ENCODE data around the gene SCGB1C1. TPM values are rescaled to one million over a fixed set of nuclear protein-coding genes. Genes with fewer than 3 reads are reported as not detected.

The SCGB1C1 gene
- total and polyA plus RNA-seq, 2 experiments from 2014 or later, result not detected

GRCh38 chr11:205221-206001 is 12.5 kb downstream of the SCGB1C1 start:
- H3K79me2 ChIP-seq, result peaks cover 56% of the 10 kb centered on the region
- no peaks in the 10 kb centered on the region for H3K36me3 ChIP-seq (replicated peaks; ENCODE audit: insufficient read depth, low read depth)
- peak overlapping the region; percentile 100 for H3K4me2 ChIP-seq
- H3K27me3 ChIP-seq, result no peaks in the 10 kb centered on the region
- H3K27ac ChIP-seq, result peak overlapping the region; percentile 94
- no peak for DNase-seq (ENCODE audit: low spot score)
- H4K20me1 ChIP-seq (ENCODE audit: insufficient read depth, poor library complexity, severe bottlenecking), result peaks cover 47% of the 10 kb centered on the region
- H3K4me1 ChIP-seq (ENCODE audit: insufficient read depth), result peaks cover 24% of the 10 kb centered on the region
- H3K4me3 ChIP-seq, result peak overlapping the region; percentile 69
- TF ChIP-seq EZH2 (IDR thresholded peaks at IDR 0.05; ENCODE audit: borderline replicate concordance) (no peak), CTCF (IDR thresholded peaks at IDR 0.05; ENCODE audit: poor library complexity) (no peak), EZH2phosphoT487 (IDR thresholded peaks at IDR 0.05; ENCODE audit: low read depth, severe bottlenecking, unreplicated experiment) (no peak)
- no peaks in the 10 kb centered on the region for H3K9me2 ChIP-seq (replicated peaks; ENCODE audit: insufficient read depth)
- WGBS (ENCODE audit: low lambda C conversion rate, missing lambda C conversion rate), result 95% methylated on average over 16 of the region's 16 CpGs
- H3K9me3 ChIP-seq (ENCODE audit: low read depth), result no peaks in the 10 kb centered on the region
- no peak overlapping the region for H2AFZ ChIP-seq

GRCh38 chr11:206002-206384 is 13.1 kb downstream of the SCGB1C1 start:
- Histone ChIP-seq H3K4me1 (ENCODE audit: insufficient read depth) (peaks cover 26% of the 10 kb centered on the region), H3K4me3 (peak overlapping the region; percentile 69), H3K36me3 (replicated peaks; ENCODE audit: insufficient read depth, low read depth) (no peaks in the 10 kb centered on the region), H3K79me2 (peaks cover 62% of the 10 kb centered on the region), H3K4me2 (peak overlapping the region; percentile 100), H4K20me1 (ENCODE audit: insufficient read depth, poor library complexity, severe bottlenecking) (peaks cover 50% of the 10 kb centered on the region), H3K9me3 (ENCODE audit: low read depth) (no peaks in the 10 kb centered on the region), H3K27me3 (no peaks in the 10 kb centered on the region), H3K9me2 (replicated peaks; ENCODE audit: insufficient read depth) (no peaks in the 10 kb centered on the region), H2AFZ (no peak overlapping the region), H3K27ac (peak overlapping the region; percentile 94)
- WGBS (ENCODE audit: low lambda C conversion rate, missing lambda C conversion rate), result 90% methylated on average over 7 of the region's 7 CpGs
- no peak for DNase-seq (ENCODE audit: low spot score)
- TF ChIP-seq EZH2phosphoT487 (IDR thresholded peaks at IDR 0.05; ENCODE audit: low read depth, severe bottlenecking, unreplicated experiment) (no peak), EZH2 (IDR thresholded peaks at IDR 0.05; ENCODE audit: borderline replicate concordance) (no peak), CTCF (IDR thresholded peaks at IDR 0.05; ENCODE audit: poor library complexity) (no peak)

GRCh38 chr11:206526-207207 is 13.8 kb downstream of the SCGB1C1 start:
- Histone ChIP-seq H3K79me2 (peaks cover 67% of the 10 kb centered on the region), H3K36me3 (replicated peaks; ENCODE audit: insufficient read depth, low read depth) (no peaks in the 10 kb centered on the region), H3K27ac (peak overlapping the region; percentile 94), H3K9me2 (replicated peaks; ENCODE audit: insufficient read depth) (no peaks in the 10 kb centered on the region), H3K9me3 (ENCODE audit: low read depth) (no peaks in the 10 kb centered on the region), H3K27me3 (no peaks in the 10 kb centered on the region), H4K20me1 (ENCODE audit: insufficient read depth, poor library complexity, severe bottlenecking) (peaks cover 50% of the 10 kb centered on the region), H3K4me1 (ENCODE audit: insufficient read depth) (peaks cover 26% of the 10 kb centered on the region), H3K4me2 (peak overlapping the region; percentile 100), H2AFZ (no peak overlapping the region), H3K4me3 (peak overlapping the region; percentile 69)
- TF ChIP-seq EZH2 (IDR thresholded peaks at IDR 0.05; ENCODE audit: borderline replicate concordance) (no peak), CTCF (IDR thresholded peaks at IDR 0.05; ENCODE audit: poor library complexity) (no peak), EZH2phosphoT487 (IDR thresholded peaks at IDR 0.05; ENCODE audit: low read depth, severe bottlenecking, unreplicated experiment) (no peak)
- 8% methylated on average over 36 of the region's 39 CpGs for WGBS (ENCODE audit: low lambda C conversion rate, missing lambda C conversion rate)
- DNase-seq (ENCODE audit: low spot score), result peak; percentile 54

Data from hepatocyte (in vitro differentiated cells).